ENCODE measurements around the gene MYL10. TPM values are rescaled to one million over a fixed set of nuclear protein-coding genes. Genes with fewer than 3 reads are reported as not detected.
"Not testable (repeated sequence)": the region's sequence is repeated elsewhere in the genome, so short reads cannot be mapped to it uniquely, and the experiment has no call there.

The MYL10 gene
- total and polyA plus RNA-seq, 8 donors, result not detected

GRCh38 chr7:101605611-101606497 is 23.2 kb downstream of the MYL10 start:
- Histone ChIP-seq H3K4me1 (peaks cover 3 to 22% (median 15%) of the 10 kb centered on the region in 4 donors), H3K36me3 (no peaks in the 10 kb centered on the region), H3K4me3 (no peak overlapping the region), H3K27ac (no peak overlapping the region), H3K9me3 (no peaks in the 10 kb centered on the region), H3K27me3 (peaks cover 0 to 18% (median 0%) of the 10 kb centered on the region in 3 donors)
- no peak for DNase-seq
- TF ChIP-seq EP300 (IDR thresholded peaks at IDR 0.05), result no peak
- intact Hi-C loops (cut with DNase I; ENCODE audit: low total_unique reads), result no loop called here
- 74 to 89% (median 85%) methylated on average over 19 to 26 of the region's 26 CpGs for WGBS, 5 donors

- peaks cover 0 to 18% (median 0%) of the 10 kb centered on the region in 3 donors for H3K27me3 ChIP-seq
- intact Hi-C loops (cut with DNase I; ENCODE audit: low total_unique reads), result loop anchor here (5.0 kb wide), 1 partner anchor 642 kb away; no protein-coding TSS in a partner anchor
- H3K4me1 ChIP-seq, result peaks cover 3 to 22% (median 15%) of the 10 kb centered on the region in 4 donors
- not testable (repeated sequence) for H3K4me3 ChIP-seq, H3K27ac ChIP-seq, H3K36me3 ChIP-seq, DNase-seq, H3K9me3 ChIP-seq
- 87 to 97% (median 89%) methylated on average over 2 of the region's 2 CpGs for WGBS, 5 donors
These were observed 24.2 kb downstream of the MYL10 start for GRCh38 chr7:101604934-101605332.

- TF ChIP-seq EP300 (IDR thresholded peaks at IDR 0.05) (no peak), POLR2A (IDR thresholded peaks at IDR 0.05) (no peak), POLR2AphosphoS5 (IDR thresholded peaks at IDR 0.05) (no peak), CTCF (IDR thresholded peaks at IDR 0.05) (no peak)
- 70 to 87% (median 76%) methylated on average over 5 of the region's 5 CpGs for WGBS, 5 donors
- no peaks in the 10 kb centered on the region for H3K9me3 ChIP-seq
- intact Hi-C loops (cut with DNase I; ENCODE audit: low total_unique reads), result loop anchor here (5.0 kb wide), 1 partner anchor 643 kb away; no protein-coding TSS in a partner anchor
- H3K36me3 ChIP-seq, result no peaks in the 10 kb centered on the region
- H3K27me3 ChIP-seq, result peaks cover 0 to 18% (median 0%) of the 10 kb centered on the region in 3 donors
- H3K27ac ChIP-seq, result no peak overlapping the region
- no peak overlapping the region for H3K4me3 ChIP-seq
- peaks cover 3 to 22% (median 15%) of the 10 kb centered on the region in 4 donors for H3K4me1 ChIP-seq
- no peak for DNase-seq
These were observed 24.7 kb downstream of the MYL10 start for GRCh38 chr7:101604331-101604933.

- Histone ChIP-seq H3K4me3 (no peak overlapping the region), H3K36me3 (no peaks in the 10 kb centered on the region), H3K9me3 (no peaks in the 10 kb centered on the region), H3K4me1 (peaks cover 0 to 25% (median 21%) of the 10 kb centered on the region in 4 donors), H3K27ac (peak overlapping the region in 1 of 5 donors; percentile 49), H3K27me3 (peaks cover 0 to 18% (median 0%) of the 10 kb centered on the region in 3 donors)
- 29 to 33% (median 32%) methylated on average over 18 to 25 of the region's 25 CpGs for WGBS, 5 donors
- intact Hi-C loops (cut with DNase I; ENCODE audit: low total_unique reads), result loop anchor here (5.0 kb wide), 1 partner anchor 645 kb away; no protein-coding TSS in a partner anchor
- DNase-seq, result peak; percentile 84 to 94
- peak in 5 of 7 experiments; percentile 65 to 86 (median 79) for TF ChIP-seq CTCF (IDR thresholded peaks at IDR 0.05)
- TF ChIP-seq POLR2A (IDR thresholded peaks at IDR 0.05), result no peak
- no peak for TF ChIP-seq POLR2AphosphoS5 (IDR thresholded peaks at IDR 0.05)
These were observed 26.4 kb downstream of the MYL10 start for GRCh38 chr7:101602484-101603241.

- Histone ChIP-seq H3K4me3 (no peak overlapping the region), H3K36me3 (no peaks in the 10 kb centered on the region), H3K9me3 (no peaks in the 10 kb centered on the region), H3K27me3 (peaks cover 0 to 18% (median 0%) of the 10 kb centered on the region in 3 donors), H3K4me1 (peaks cover 0 to 27% (median 21%) of the 10 kb centered on the region in 4 donors), H3K27ac (no peak overlapping the region)
- TF ChIP-seq EP300 (IDR thresholded peaks at IDR 0.05), result no peak
- TF ChIP-seq POLR2A (IDR thresholded peaks at IDR 0.05), result no peak
- TF ChIP-seq POLR2AphosphoS5 (IDR thresholded peaks at IDR 0.05), result no peak
- TF ChIP-seq CTCF (IDR thresholded peaks at IDR 0.05), result no peak
- intact Hi-C loops (cut with DNase I; ENCODE audit: low total_unique reads), result loop anchor here (5.0 kb wide), 1 partner anchor 645 kb away; no protein-coding TSS in a partner anchor
- WGBS, 5 donors, result 54 to 61% (median 60%) methylated on average over 6 to 12 of the region's 12 CpGs
- DNase-seq, result no peak
These were observed 27.0 kb downstream of the MYL10 start for GRCh38 chr7:101602082-101602481.
